ENCODE results near the gene YIPF1. TPM values are rescaled to one million over a fixed set of nuclear protein-coding genes. Genes with fewer than 3 reads are reported as not detected.

YIPF1 gene
- total and polyA plus RNA-seq, 10 of the 15 experiments (the other 5 are each of a cell fraction or from before 2014, with no cell fraction given) = 13.0 to 36.0 (median 20.3) TPM

Small RNAs within 50 kb of the gene (small RNA-seq; reads per million reads assigned to genes)
- not detected for gene AL049745.1

Other genes starting within 250 kb of the YIPF1 start
Only the 7 nearest of the 8 such genes appear.
- 0.05 TPM in 1 of 2 replicates, not detected in the other for gene GLIS1, start 150.6 kb downstream of the YIPF1 start, total RNA-seq (2014; rRNA removed)
- gene GLIS1, start 150.6 kb downstream of the YIPF1 start, total RNA-seq (2014; rRNA removed; fragmentation: Illumina TruSeq; extraction: Trizol) = not detected in 2 replicates
- gene GLIS1, start 150.6 kb downstream of the YIPF1 start, total RNA-seq (2021) = 0.13 TPM in 1 of 2 replicates, not detected in the other
- gene GLIS1, start 150.6 kb downstream of the YIPF1 start, polyA plus RNA-seq (2011; rRNA removed) = not detected in 2 replicates
- gene GLIS1, start 150.6 kb downstream of the YIPF1 start, polyA plus RNA-seq (2014; fragmentation: Illumina TruSeq; extraction: Trizol) = not detected in 2 replicates
- not detected for gene GLIS1, start 150.6 kb downstream of the YIPF1 start, polyA plus RNA-seq (2014; fragmentation: Nextera tagmentation; extraction: Ambion mirVana)
- gene GLIS1, start 150.6 kb downstream of the YIPF1 start, polyA plus RNA-seq (2014; rRNA removed) = not detected in 2 replicates
- not detected for gene GLIS1, start 150.6 kb downstream of the YIPF1 start, polyA plus RNA-seq (2016; fragmentation: Nextera tagmentation; extraction: Ambion mirVana)
- 53.0 and 59.6 TPM in 2 replicates for gene NDC1, start 51.5 kb downstream of the YIPF1 start, total RNA-seq (2014; rRNA removed)
- gene NDC1, start 51.5 kb downstream of the YIPF1 start, total RNA-seq (2014; rRNA removed; fragmentation: Illumina TruSeq; extraction: Trizol) = 44.7 and 47.8 TPM in 2 replicates
- gene NDC1, start 51.5 kb downstream of the YIPF1 start, total RNA-seq (2021) = 39.4 and 46.5 TPM in 2 replicates
- 77.6 and 82.2 TPM in 2 replicates for gene NDC1, start 51.5 kb downstream of the YIPF1 start, polyA plus RNA-seq (2011; rRNA removed)
- 46.1 and 54.2 TPM in 2 replicates for gene NDC1, start 51.5 kb downstream of the YIPF1 start, polyA plus RNA-seq (2014; fragmentation: Illumina TruSeq; extraction: Trizol)
- 10 to 100 TPM; 20.2 to 24.9 TPM for gene NDC1, start 51.5 kb downstream of the YIPF1 start, polyA plus RNA-seq (2014; fragmentation: Nextera tagmentation; extraction: Ambion mirVana)
- gene NDC1, start 51.5 kb downstream of the YIPF1 start, polyA plus RNA-seq (2014; rRNA removed) = 29.6 and 37.6 TPM in 2 replicates
- gene NDC1, start 51.5 kb downstream of the YIPF1 start, polyA plus RNA-seq (2016; fragmentation: Nextera tagmentation; extraction: Ambion mirVana) = 10 to 100 TPM; 52.4 to 54.2 TPM
- gene DIO1, start 4.4 kb upstream of the YIPF1 start, total RNA-seq (2014; rRNA removed) = not detected in 2 replicates
- gene DIO1, start 4.4 kb upstream of the YIPF1 start, total RNA-seq (2014; rRNA removed; fragmentation: Illumina TruSeq; extraction: Trizol) = not detected in 2 replicates
- gene DIO1, start 4.4 kb upstream of the YIPF1 start, total RNA-seq (2021) = not detected in 2 replicates
- 0.04 TPM in 1 of 2 replicates, not detected in the other for gene DIO1, start 4.4 kb upstream of the YIPF1 start, polyA plus RNA-seq (2011; rRNA removed)
- gene DIO1, start 4.4 kb upstream of the YIPF1 start, polyA plus RNA-seq (2014; fragmentation: Illumina TruSeq; extraction: Trizol) = 0.12 TPM in 1 of 2 replicates, not detected in the other
- gene DIO1, start 4.4 kb upstream of the YIPF1 start, polyA plus RNA-seq (2014; fragmentation: Nextera tagmentation; extraction: Ambion mirVana) = under 1 TPM in 1 of 2 experiments, not detected in 1; 0.13 TPM
- gene DIO1, start 4.4 kb upstream of the YIPF1 start, polyA plus RNA-seq (2014; rRNA removed) = 0.26 TPM in 1 of 2 replicates, not detected in the other
- under 1 TPM in 1 of 2 experiments, not detected in 1; 0.11 TPM for gene DIO1, start 4.4 kb upstream of the YIPF1 start, polyA plus RNA-seq (2016; fragmentation: Nextera tagmentation; extraction: Ambion mirVana)
- gene IFT25, start 55.9 kb upstream of the YIPF1 start, total RNA-seq (2014; rRNA removed) = 66.7 and 75.5 TPM in 2 replicates
- gene IFT25, start 55.9 kb upstream of the YIPF1 start, total RNA-seq (2014; rRNA removed; fragmentation: Illumina TruSeq; extraction: Trizol) = 135 TPM in 2 replicates
- gene IFT25, start 55.9 kb upstream of the YIPF1 start, total RNA-seq (2021) = 52.2 and 55.7 TPM in 2 replicates
- gene IFT25, start 55.9 kb upstream of the YIPF1 start, polyA plus RNA-seq (2011; rRNA removed) = 86.9 and 161 TPM in 2 replicates
- 127 and 172 TPM in 2 replicates for gene IFT25, start 55.9 kb upstream of the YIPF1 start, polyA plus RNA-seq (2014; fragmentation: Illumina TruSeq; extraction: Trizol)
- gene IFT25, start 55.9 kb upstream of the YIPF1 start, polyA plus RNA-seq (2014; fragmentation: Nextera tagmentation; extraction: Ambion mirVana) = 100 to 1,000 TPM; 202 to 242 TPM
- gene IFT25, start 55.9 kb upstream of the YIPF1 start, polyA plus RNA-seq (2014; rRNA removed) = 82.6 and 99.2 TPM in 2 replicates
- 100 to 1,000 TPM; 170 to 202 TPM for gene IFT25, start 55.9 kb upstream of the YIPF1 start, polyA plus RNA-seq (2016; fragmentation: Nextera tagmentation; extraction: Ambion mirVana)
- gene LRRC42, start 56.6 kb upstream of the YIPF1 start, total RNA-seq (2014; rRNA removed) = 15.2 and 17.2 TPM in 2 replicates
- gene LRRC42, start 56.6 kb upstream of the YIPF1 start, total RNA-seq (2014; rRNA removed; fragmentation: Illumina TruSeq; extraction: Trizol) = 20.3 and 21.0 TPM in 2 replicates
- 22.1 and 22.4 TPM in 2 replicates for gene LRRC42, start 56.6 kb upstream of the YIPF1 start, total RNA-seq (2021)
- gene LRRC42, start 56.6 kb upstream of the YIPF1 start, polyA plus RNA-seq (2011; rRNA removed) = 34.4 and 35.9 TPM in 2 replicates
- gene LRRC42, start 56.6 kb upstream of the YIPF1 start, polyA plus RNA-seq (2014; fragmentation: Illumina TruSeq; extraction: Trizol) = 18.1 and 25.8 TPM in 2 replicates
- 10 to 100 TPM; 11.0 to 18.4 TPM for gene LRRC42, start 56.6 kb upstream of the YIPF1 start, polyA plus RNA-seq (2014; fragmentation: Nextera tagmentation; extraction: Ambion mirVana)
- gene LRRC42, start 56.6 kb upstream of the YIPF1 start, polyA plus RNA-seq (2014; rRNA removed) = 24.9 and 25.6 TPM in 2 replicates
- 10 to 100 TPM; 23.9 to 25.3 TPM for gene LRRC42, start 56.6 kb upstream of the YIPF1 start, polyA plus RNA-seq (2016; fragmentation: Nextera tagmentation; extraction: Ambion mirVana)
- not detected in 2 replicates for gene LDLRAD1, start 128.4 kb upstream of the YIPF1 start, total RNA-seq (2014; rRNA removed)
- not detected in 2 replicates for gene LDLRAD1, start 128.4 kb upstream of the YIPF1 start, total RNA-seq (2014; rRNA removed; fragmentation: Illumina TruSeq; extraction: Trizol)
- gene LDLRAD1, start 128.4 kb upstream of the YIPF1 start, total RNA-seq (2021) = not detected in 2 replicates
- gene LDLRAD1, start 128.4 kb upstream of the YIPF1 start, polyA plus RNA-seq (2011; rRNA removed) = not detected in 2 replicates
- gene LDLRAD1, start 128.4 kb upstream of the YIPF1 start, polyA plus RNA-seq (2014; fragmentation: Illumina TruSeq; extraction: Trizol) = not detected in 2 replicates
- not detected for gene LDLRAD1, start 128.4 kb upstream of the YIPF1 start, polyA plus RNA-seq (2014; fragmentation: Nextera tagmentation; extraction: Ambion mirVana)
- gene LDLRAD1, start 128.4 kb upstream of the YIPF1 start, polyA plus RNA-seq (2014; rRNA removed) = not detected in 2 replicates
- gene LDLRAD1, start 128.4 kb upstream of the YIPF1 start, polyA plus RNA-seq (2016; fragmentation: Nextera tagmentation; extraction: Ambion mirVana) = not detected
- 110 and 119 TPM in 2 replicates for gene TMEM59, start 163.4 kb upstream of the YIPF1 start, total RNA-seq (2014; rRNA removed)
- 72.9 and 78.3 TPM in 2 replicates for gene TMEM59, start 163.4 kb upstream of the YIPF1 start, total RNA-seq (2014; rRNA removed; fragmentation: Illumina TruSeq; extraction: Trizol)
- gene TMEM59, start 163.4 kb upstream of the YIPF1 start, total RNA-seq (2021) = 95.9 and 99.3 TPM in 2 replicates
- gene TMEM59, start 163.4 kb upstream of the YIPF1 start, polyA plus RNA-seq (2011; rRNA removed) = 273 and 319 TPM in 2 replicates
- gene TMEM59, start 163.4 kb upstream of the YIPF1 start, polyA plus RNA-seq (2014; fragmentation: Illumina TruSeq; extraction: Trizol) = 69.9 and 83.6 TPM in 2 replicates
- 100 to 1,000 TPM; 112 to 128 TPM for gene TMEM59, start 163.4 kb upstream of the YIPF1 start, polyA plus RNA-seq (2014; fragmentation: Nextera tagmentation; extraction: Ambion mirVana)
- gene TMEM59, start 163.4 kb upstream of the YIPF1 start, polyA plus RNA-seq (2014; rRNA removed) = 76.6 and 108 TPM in 2 replicates
- gene TMEM59, start 163.4 kb upstream of the YIPF1 start, polyA plus RNA-seq (2016; fragmentation: Nextera tagmentation; extraction: Ambion mirVana) = 100 to 1,000 TPM; 171 to 200 TPM